Activated CD4-positive, alpha-beta T cell treated with anti-CD3 and anti-CD28 coated beads for 1 hour (primary cell): ENCODE results near the gene TF.

Experiments used
- DNase-seq: peaks from one replicate; pipeline ENCODE4 v3.0.0-alpha.2; 2020

Gene TF

GRCh38 chr3:133820129-133820528 is 73.9 kb downstream of the TF start:
- no peak for DNase-seq

GRCh38 chr3:133820889-133821675 is 74.9 kb downstream of the TF start:
- no peak for DNase-seq

GRCh38 chr3:133821767-133822638 is 75.8 kb downstream of the TF start:
- no peak for DNase-seq

- no peak for DNase-seq
Observed at GRCh38 chr3:133824961-133825485, 78.8 kb downstream of the TF start.

- DNase-seq = no peak
Observed at GRCh38 chr3:133825969-133826727, 80.0 kb downstream of the TF start.

GRCh38 chr3:133827136-133827535 is 80.9 kb downstream of the TF start:
- no peak for DNase-seq

- no peak for DNase-seq
Observed at GRCh38 chr3:133827684-133828083, 81.5 kb downstream of the TF start.

GRCh38 chr3:133828576-133829309 is 82.5 kb downstream of the TF start:
- DNase-seq = no peak

GRCh38 chr3:133829310-133829707 is 83.1 kb downstream of the TF start:
- no peak for DNase-seq

- DNase-seq = no peak
Observed at GRCh38 chr3:133830071-133830470, 83.9 kb downstream of the TF start.

- no peak for DNase-seq
Observed at GRCh38 chr3:133831966-133832801, 86.0 kb downstream of the TF start.

GRCh38 chr3:133832802-133833144 is 86.6 kb downstream of the TF start:
- no peak for DNase-seq

GRCh38 chr3:133833267-133833666 is 87.1 kb downstream of the TF start:
- no peak for DNase-seq

- no peak for DNase-seq
Observed at GRCh38 chr3:133833880-133834620, 87.9 kb downstream of the TF start.

GRCh38 chr3:133834621-133835417 is 88.6 kb downstream of the TF start:
- no peak for DNase-seq

GRCh38 chr3:133835418-133835743 is 89.2 kb downstream of the TF start:
- no peak for DNase-seq

GRCh38 chr3:133835961-133836360 is 89.8 kb downstream of the TF start:
- DNase-seq = no peak

GRCh38 chr3:133836497-133837158 is 90.4 kb downstream of the TF start:
- no peak for DNase-seq

GRCh38 chr3:133837487-133838295 is 91.5 kb downstream of the TF start:
- DNase-seq = no peak
